GM13976 (cell line): ENCODE measurements around the gene MAVS.

Experiments used
- DNase-seq: peaks from one replicate; pipeline ENCODE4 v3.0.0; 2012; ENCODE audit warnings: low spot score
- CTCF ChIP-seq: IDR thresholded peaks from 2 replicates; pipeline ENCODE4 v1.5.1; 2012; ENCODE audit warnings: borderline replicate concordance, mild to moderate bottlenecking; ENCODE audit not compliant: insufficient read depth; ENCODE audit errors: extremely low read depth, missing control alignments, control extremely low read depth
- in situ Hi-C: fragments of 300-500 bp; cut with MboI; formaldehyde crosslinking; loops from one replicate; pipeline ENCODE4 v1.12.0; 2022; ENCODE audit warnings: low sequenced_read_pairs, mixed read lengths, inconsistent platforms; ENCODE audit not compliant: unreplicated experiment

Gene MAVS

GRCh38 chr20:3863317-3863716 is 16.7 kb downstream of the MAVS start:
- DNase-seq = no peak
- in situ Hi-C loops = no loop called here
- no peak for TF ChIP-seq CTCF

- TF ChIP-seq CTCF = no peak
Measured at GRCh38 chr20:3864518-3864917, 17.9 kb downstream of the MAVS start.

GRCh38 chr20:3865152-3865886 is 18.7 kb downstream of the MAVS start:
- in situ Hi-C loops = no loop called here
- TF ChIP-seq CTCF = no peak
- no peak for DNase-seq

More at GRCh38 chr20:3864518-3864917, 17.9 kb downstream of the MAVS start:
- in situ Hi-C loops = no loop called here
- DNase-seq = peak; percentile 11

GRCh38 chr20:3865887-3866407 is 19.3 kb downstream of the MAVS start:
- in situ Hi-C loops = no loop called here
- TF ChIP-seq CTCF = no peak

GRCh38 chr20:3866464-3866863 is 19.8 kb downstream of the MAVS start:
- in situ Hi-C loops = no loop called here
- DNase-seq = no peak
- no peak for TF ChIP-seq CTCF

More at GRCh38 chr20:3865887-3866407, 19.3 kb downstream of the MAVS start:
- DNase-seq = peak; percentile 24

GRCh38 chr20:3867802-3868201 is 21.2 kb downstream of the MAVS start:
- no peak for DNase-seq
- in situ Hi-C loops = no loop called here

More at GRCh38 chr20:3867802-3868201, 21.2 kb downstream of the MAVS start:
- TF ChIP-seq CTCF = no peak
